HepG2 (cell line): ENCODE results near the gene ANKRD30A. TPM values are rescaled to one million over a fixed set of nuclear protein-coding genes. Genes with fewer than 3 reads are reported as not detected.

ENCODE experiments used
- ATAC-seq: fragments of 200-7000 bp; cut with Tn5 transposase; 3 replicates; pipeline ENCODE4 v1.9.1; 2020; ENCODE audit warnings: mild to moderate bottlenecking, moderate library complexity
- BruUV-seq: library from RNA; stranded (reverse); fragments of 400-500 nt; replicated peaks from 2 replicates; lab custom pipeline; 2021; lab: Mats Ljungman, UMichigan
- CTCF ChIA-PET: fragments of 300-600 bp; formaldehyde crosslinking; extraction: SDS; loops from one replicate; lab custom pipeline; 2021; ENCODE audit warnings: low total read pairs, inconsistent platforms, low intra/inter-chr PET ratio; lab: Yijun Ruan, JAX
- POLR2A ChIA-PET: fragments of 350-600 bp; sonication (Branson Sonifier 250); formaldehyde crosslinking; loops from one replicate; lab custom pipeline; 2020; ENCODE audit warnings: antibody characterized with exemption, inconsistent platforms; lab: Yijun Ruan, JAX
- DNase-seq: peaks from one replicate; pipeline ENCODE4 v3.0.0-alpha.2; 2015; ENCODE audit warnings: low spot score
- FAIRE-seq: peaks from 3 replicates; lab custom pipeline; 2011; peaks lifted over from hg19 to GRCh38; lab: Jason Lieb, UNC
- H2AFZ ChIP-seq: one replicate; pipeline ENCODE4 v1.6.1; 2011; ENCODE audit warnings: low read length, inconsistent platforms
- H3K27ac ChIP-seq: fragments of 300-600 bp; 3 replicates; pipeline ENCODE4 v1.8.0; 2011; ENCODE audit warnings: mixed run types, mild to moderate bottlenecking, mixed read lengths, low read length, inconsistent platforms; ENCODE audit not compliant: insufficient read depth; ENCODE audit errors: extremely low read length
- H3K27me3 ChIP-seq, 2 experiments: fragments of 200-600 bp in 1 of 2; 2 replicates in 1 of 2; 3 replicates in 1 of 2; pipeline versions ENCODE4 v1.6.0 to v1.8.0; 2011; ENCODE audit warnings: low read length in 2 of 2, mild to moderate bottlenecking in 2 of 2, moderate library complexity in 2 of 2, inconsistent platforms in 1 of 2; ENCODE audit not compliant: insufficient read depth in 2 of 2, control insufficient read depth in 1 of 2
- H3K36me3 ChIP-seq, 2 experiments: fragments of 200-600 bp in 1 of 2; replicated peaks in 1 of 2; 2 replicates in 1 of 2; 3 replicates in 1 of 2; pipeline versions ENCODE4 v1.5.1 to v1.8.0; 2011; ENCODE audit warnings: low read length in 2 of 2, inconsistent platforms in 1 of 2; ENCODE audit not compliant: insufficient read depth in 2 of 2, control insufficient read depth in 1 of 2
- H3K4me1 ChIP-seq: 2 replicates; pipeline ENCODE4 v1.5.1; 2012; ENCODE audit warnings: low read length, inconsistent platforms; ENCODE audit not compliant: insufficient read depth
- H3K4me2 ChIP-seq: 2 replicates; pipeline ENCODE4 v1.6.0; 2011; ENCODE audit warnings: low read depth, low read length, inconsistent platforms
- H3K4me3 ChIP-seq, 3 experiments: fragments of 200-600 bp in 1 of 3; sonication (generic), shearing (Covaris generic) in 1 of 3; replicated peaks in 1 of 3; 2 replicates each; pipeline ENCODE4 v1.5.1; 2011 to 2016; ENCODE audit warnings: low read length in 3 of 3, inconsistent platforms in 2 of 3, low read depth in 2 of 3, mild to moderate bottlenecking in 2 of 3, control low read depth in 1 of 3, mixed read lengths in 1 of 3; ENCODE audit not compliant: insufficient read depth in 1 of 3
- H3K79me2 ChIP-seq: one replicate; pipeline ENCODE4 v1.6.1; 2011; ENCODE audit warnings: low read length, inconsistent platforms; ENCODE audit not compliant: insufficient read depth
- H3K9ac ChIP-seq: 2 replicates; pipeline ENCODE4 v1.6.0; 2011; ENCODE audit warnings: mild to moderate bottlenecking, low read depth, low read length, inconsistent platforms; ENCODE audit not compliant: insufficient read depth
- H3K9me3 ChIP-seq: 2 replicates; pipeline ENCODE4 v1.5.1; 2012; ENCODE audit warnings: mild to moderate bottlenecking, low read length
- H4K20me1 ChIP-seq: 2 replicates; pipeline ENCODE4 v1.6.0; 2011; ENCODE audit warnings: inconsistent platforms, mild to moderate bottlenecking, low read length, moderate library complexity; ENCODE audit not compliant: insufficient read depth
- CBX1 ChIP-seq: IDR thresholded peaks from one replicate; pipeline ENCODE4 v1.6.1; 2016; ENCODE audit warnings: antibody characterized with exemption, low read depth
- RAD51 ChIP-seq: fragments of 450-650 bp; IDR thresholded peaks from 2 replicates; pipeline ENCODE4 v1.6.1; 2016; ENCODE audit warnings: borderline replicate concordance
- TMF1 ChIP-seq: sonication (generic); formaldehyde crosslinking; IDR thresholded peaks from 2 replicates; pipeline ENCODE4 v1.8.1; 2022; ENCODE audit warnings: low read depth, missing genetic modification reagents
- ZKSCAN8 ChIP-seq: IDR thresholded peaks from 2 replicates; pipeline ENCODE4 v1.6.1; 2016; ENCODE audit warnings: borderline replicate concordance, missing genetic modification reagents, missing compliant biosample characterization
- ZNF382 ChIP-seq: sonication (generic); formaldehyde crosslinking; IDR thresholded peaks from 2 replicates; pipeline ENCODE4 v1.5.0; 2020; ENCODE audit warnings: missing genetic modification reagents, mild to moderate bottlenecking, borderline replicate concordance
- ZNF629 ChIP-seq: sonication (generic); formaldehyde crosslinking; conservative IDR thresholded peaks from 2 replicates; pipeline ENCODE4 v1.5.0; 2020; ENCODE audit warnings: missing genetic modification reagents
- ZNF772 ChIP-seq: sonication (generic); formaldehyde crosslinking; IDR thresholded peaks from 2 replicates; pipeline ENCODE4 v1.5.0; 2020; ENCODE audit warnings: mild to moderate bottlenecking, missing genetic modification reagents
- WGBS: methylation state at CpG from one replicate; pipeline ENCODE4 v1.1.6; 2017; ENCODE audit warnings: low lambda C conversion rate; 5-methylcytosine and 5-hydroxymethylcytosine counted together
- in situ Hi-C: cut with HindIII; loops from 2 replicates; pipeline ENCODE4 v1.10.0; 2017; ENCODE audit warnings: low pct_unique_long_range_greater_than_20kb; ENCODE audit not compliant: extremely low pct_ligation_motif_present
- intact Hi-C: fragments of 100-400 bp; cut with micrococcal nuclease; formaldehyde crosslinking; loops from one replicate; pipeline ENCODE4 v1.10.0; 2022; ENCODE audit not compliant: unreplicated experiment
- polyA plus RNA-seq, 8 experiments: library from polyadenylated mRNA; depleted of rRNA in 3 of 8; stranded (reverse) in 7 of 8; unstranded in 1 of 8; fragments of >200 nt; fragmentation: Illumina TruSeq in 4 of 8; extraction: Trizol in 4 of 8; gene quantifications; 2 replicates each; pipeline versions ENCODE4 v1.2.1 to v1.2.3, GENCODE V29; 2011 to 2016; ENCODE audit warnings: low read depth in 4 of 8, missing spikeins in 1 of 8, mixed read lengths in 1 of 8; ENCODE audit not compliant: insufficient read depth in 1 of 8
- total RNA-seq, 5 experiments: library from RNA; depleted of rRNA; stranded (reverse); fragments of >200 nt; fragmentation: Illumina TruSeq; extraction: Trizol; gene quantifications; 2 replicates each; pipeline ENCODE4 v1.2.3, GENCODE V29; 2016; ENCODE audit warnings: low read depth in 1 of 5
- TF ChIP-seq, protein P1 (sequence below), 2 experiments: sonication (generic) in 1 of 2; formaldehyde crosslinking in 1 of 2; IDR thresholded peaks; 2 replicates each; pipeline versions ENCODE4 v1.5.1 to v1.6.1; 2011 to 2020; ENCODE audit warnings: borderline replicate concordance in 1 of 2, low read depth in 1 of 2, low read length in 1 of 2, mild to moderate bottlenecking in 1 of 2, missing genetic modification reagents in 1 of 2, moderate library complexity in 1 of 2
- TF ChIP-seq, protein P2 (sequence below): IDR thresholded peaks from 2 replicates; pipeline ENCODE4 v1.6.1; 2018; ENCODE audit warnings: missing genetic modification reagents
- TF ChIP-seq, protein P3 (sequence below): sonication (generic); formaldehyde crosslinking; conservative IDR thresholded peaks from 2 replicates; pipeline ENCODE4 v1.4.0; 2020; ENCODE audit warnings: missing genetic modification reagents
- TF ChIP-seq, protein P4 (sequence below): sonication (generic); formaldehyde crosslinking; IDR thresholded peaks from 2 replicates; pipeline ENCODE4 v1.5.0; 2020; ENCODE audit warnings: mild to moderate bottlenecking, missing genetic modification reagents, borderline replicate concordance

ANKRD30A gene
- total and polyA plus RNA-seq, 2 of the 13 experiments (the other 11 are each of a cell fraction or from before 2014, with no cell fraction given), result not detected

DNA sequence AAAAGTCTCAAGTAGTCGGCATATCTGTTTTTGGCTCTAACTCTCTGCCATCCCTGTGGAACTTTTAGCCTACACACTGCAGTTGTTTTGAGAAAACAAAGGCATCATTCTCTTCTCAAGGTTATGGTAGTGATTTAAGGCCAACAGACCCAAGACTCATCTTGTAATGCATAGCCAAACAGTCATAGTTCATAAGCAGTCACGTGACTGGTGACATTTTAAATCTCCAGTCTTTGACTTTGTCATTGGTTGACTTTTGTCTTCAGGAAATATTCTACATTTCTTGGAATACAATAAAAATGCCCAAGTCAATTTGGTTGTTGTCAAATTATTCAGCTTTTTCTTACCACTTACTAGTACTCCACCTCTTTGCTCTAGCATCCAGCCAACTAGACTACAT lies 114.8 kb downstream of the ANKRD30A start:
- CTCF ChIA-PET, result no interaction called here
- no peak overlapping the region for H3K27ac ChIP-seq
- H3K9me3 ChIP-seq, result no peaks in the 10 kb centered on the region
- H3K27me3 ChIP-seq, result no peaks in the 10 kb centered on the region
- no peak overlapping the region for H3K9ac ChIP-seq
- in situ Hi-C loops, result no loop called here
- no peaks in the 10 kb centered on the region for H4K20me1 ChIP-seq
- POLR2A ChIA-PET, result no interaction called here
- 0% methylated on average over 2 of the region's 2 CpGs for WGBS
- intact Hi-C loops, result no loop called here
- no peaks in the 10 kb centered on the region for H3K4me1 ChIP-seq
- no peak overlapping the region for H2AFZ ChIP-seq
- ATAC-seq, result no peak
- H3K4me2 ChIP-seq, result no peak overlapping the region
- TF ChIP-seq, protein P1, sequence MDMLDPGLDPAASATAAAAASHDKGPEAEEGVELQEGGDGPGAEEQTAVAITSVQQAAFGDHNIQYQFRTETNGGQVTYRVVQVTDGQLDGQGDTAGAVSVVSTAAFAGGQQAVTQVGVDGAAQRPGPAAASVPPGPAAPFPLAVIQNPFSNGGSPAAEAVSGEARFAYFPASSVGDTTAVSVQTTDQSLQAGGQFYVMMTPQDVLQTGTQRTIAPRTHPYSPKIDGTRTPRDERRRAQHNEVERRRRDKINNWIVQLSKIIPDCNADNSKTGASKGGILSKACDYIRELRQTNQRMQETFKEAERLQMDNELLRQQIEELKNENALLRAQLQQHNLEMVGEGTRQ (IDR thresholded peaks at IDR 0.05; ENCODE audit: low read depth, low read length), result peak; percentile 44; the same call in 1 of the 2 replicates
- TF ChIP-seq, protein P1 (CRISPR knock-in tag; IDR thresholded peaks at IDR 0.05; ENCODE audit: borderline replicate concordance), result no peak
- TF ChIP-seq CBX1 (no peak), RAD51 (peak; percentile 65)
- TF ChIP-seq, protein P2, sequence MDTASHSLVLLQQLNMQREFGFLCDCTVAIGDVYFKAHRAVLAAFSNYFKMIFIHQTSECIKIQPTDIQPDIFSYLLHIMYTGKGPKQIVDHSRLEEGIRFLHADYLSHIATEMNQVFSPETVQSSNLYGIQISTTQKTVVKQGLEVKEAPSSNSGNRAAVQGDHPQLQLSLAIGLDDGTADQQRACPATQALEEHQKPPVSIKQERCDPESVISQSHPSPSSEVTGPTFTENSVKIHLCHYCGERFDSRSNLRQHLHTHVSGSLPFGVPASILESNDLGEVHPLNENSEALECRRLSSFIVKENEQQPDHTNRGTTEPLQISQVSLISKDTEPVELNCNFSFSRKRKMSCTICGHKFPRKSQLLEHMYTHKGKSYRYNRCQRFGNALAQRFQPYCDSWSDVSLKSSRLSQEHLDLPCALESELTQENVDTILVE (CRISPR knock-in tag), result no peak
- H3K36me3 ChIP-seq, result no peaks in the 10 kb centered on the region
- FAIRE-seq, result no peak
- H3K79me2 ChIP-seq, result no peaks in the 10 kb centered on the region
- DNase-seq, result no peak
- BruUV-seq, result no TSS peak
- H3K4me3 ChIP-seq, result no peak overlapping the region

DNA sequence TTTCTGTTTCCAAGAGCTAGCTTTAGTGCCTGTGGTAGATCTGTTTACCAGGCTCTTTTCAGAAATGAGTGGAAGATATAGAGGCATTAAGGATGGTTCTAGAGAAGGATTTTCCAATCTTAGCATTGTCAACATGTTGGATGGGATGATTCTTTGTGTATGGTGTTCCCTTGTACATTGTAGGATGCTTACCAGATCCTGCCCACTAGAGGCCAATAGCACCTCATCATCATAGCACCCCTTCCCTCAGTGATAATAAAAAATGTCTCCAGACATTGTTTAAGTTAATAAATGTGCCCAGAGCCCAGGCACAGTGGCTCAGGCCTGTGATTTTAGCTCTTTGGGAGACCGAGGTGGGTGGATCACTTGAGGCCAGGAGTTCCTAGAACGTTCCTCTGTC lies 121.2 kb downstream of the ANKRD30A start:
- H3K27ac ChIP-seq, result no peak overlapping the region
- no peaks in the 10 kb centered on the region for H3K4me1 ChIP-seq
- DNase-seq (no peak), ATAC-seq (no peak), FAIRE-seq (no peak)
- no peaks in the 10 kb centered on the region for H3K9me3 ChIP-seq
- ChIA-PET POLR2A (no interaction called here), CTCF (no interaction called here)
- H3K79me2 ChIP-seq, result no peaks in the 10 kb centered on the region
- H3K36me3 ChIP-seq, result no peaks in the 10 kb centered on the region
- no peaks in the 10 kb centered on the region for H3K27me3 ChIP-seq
- H3K9ac ChIP-seq, result no peak overlapping the region
- H3K4me2 ChIP-seq, result no peak overlapping the region
- intact Hi-C loops (no loop called here), in situ Hi-C loops (no loop called here)
- H3K4me3 ChIP-seq, result no peak overlapping the region
- no peaks in the 10 kb centered on the region for H4K20me1 ChIP-seq
- WGBS, result 0% methylated on average over 2 of the region's 2 CpGs
- H2AFZ ChIP-seq, result no peak overlapping the region
- no TSS peak for BruUV-seq
- TF ChIP-seq ZNF772 (CRISPR knock-in tag) (no peak), ZNF382 (CRISPR knock-in tag) (no peak), ZKSCAN8 (CRISPR knock-in tag) (no peak), TMF1 (no peak), ZNF629 (CRISPR knock-in tag) (no peak)
- TF ChIP-seq, protein P3, sequence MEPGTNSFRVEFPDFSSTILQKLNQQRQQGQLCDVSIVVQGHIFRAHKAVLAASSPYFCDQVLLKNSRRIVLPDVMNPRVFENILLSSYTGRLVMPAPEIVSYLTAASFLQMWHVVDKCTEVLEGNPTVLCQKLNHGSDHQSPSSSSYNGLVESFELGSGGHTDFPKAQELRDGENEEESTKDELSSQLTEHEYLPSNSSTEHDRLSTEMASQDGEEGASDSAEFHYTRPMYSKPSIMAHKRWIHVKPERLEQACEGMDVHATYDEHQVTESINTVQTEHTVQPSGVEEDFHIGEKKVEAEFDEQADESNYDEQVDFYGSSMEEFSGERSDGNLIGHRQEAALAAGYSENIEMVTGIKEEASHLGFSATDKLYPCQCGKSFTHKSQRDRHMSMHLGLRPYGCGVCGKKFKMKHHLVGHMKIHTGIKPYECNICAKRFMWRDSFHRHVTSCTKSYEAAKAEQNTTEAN (CRISPR knock-in tag), result no peak
- TF ChIP-seq, protein P4, sequence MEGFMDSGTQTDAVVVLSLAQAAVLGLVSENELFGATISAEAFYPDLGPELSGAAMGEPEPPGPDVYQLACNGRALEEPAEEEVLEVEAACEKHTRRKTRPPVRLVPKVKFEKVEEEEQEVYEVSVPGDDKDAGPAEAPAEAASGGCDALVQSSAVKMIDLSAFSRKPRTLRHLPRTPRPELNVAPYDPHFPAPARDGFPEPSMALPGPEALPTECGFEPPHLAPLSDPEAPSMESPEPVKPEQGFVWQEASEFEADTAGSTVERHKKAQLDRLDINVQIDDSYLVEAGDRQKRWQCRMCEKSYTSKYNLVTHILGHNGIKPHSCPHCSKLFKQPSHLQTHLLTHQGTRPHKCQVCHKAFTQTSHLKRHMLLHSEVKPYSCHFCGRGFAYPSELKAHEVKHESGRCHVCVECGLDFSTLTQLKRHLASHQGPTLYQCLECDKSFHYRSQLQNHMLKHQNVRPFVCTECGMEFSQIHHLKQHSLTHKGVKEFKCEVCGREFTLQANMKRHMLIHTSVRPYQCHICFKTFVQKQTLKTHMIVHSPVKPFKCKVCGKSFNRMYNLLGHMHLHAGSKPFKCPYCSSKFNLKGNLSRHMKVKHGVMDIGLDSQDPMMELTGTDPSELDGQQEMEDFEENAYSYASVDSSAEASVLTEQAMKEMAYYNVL (CRISPR knock-in tag), result no peak
